Astrocyte (in vitro differentiated cells and primary cell): Measurements from ENCODE around the gene RHBG. TPM values are rescaled to one million over a fixed set of nuclear protein-coding genes. Genes with fewer than 3 reads are reported as not detected.

Experiments
- DNase-seq: peaks from one replicate; pipeline ENCODE4 v3.0.0-alpha.2; 2010; ENCODE audit warnings: low read depth
- FAIRE-seq: peaks from 2 replicates; lab custom pipeline; 2011; peaks lifted over from hg19 to GRCh38; lab: Jason Lieb, UNC
- H2AFZ ChIP-seq: 2 replicates; pipeline ENCODE4 v1.6.0; 2012; ENCODE audit warnings: low read depth, low read length, inconsistent platforms
- H3K27ac ChIP-seq: 2 replicates; pipeline ENCODE4 v1.5.1; 2011; ENCODE audit warnings: low read depth, low read length, inconsistent platforms
- H3K27me3 ChIP-seq: 2 replicates; pipeline ENCODE4 v1.6.0; 2011; ENCODE audit warnings: low read length, inconsistent platforms; ENCODE audit not compliant: insufficient read depth
- H3K36me3 ChIP-seq: 2 replicates; pipeline ENCODE4 v1.5.1; 2011; ENCODE audit warnings: low read length, inconsistent platforms; ENCODE audit not compliant: insufficient read depth
- H3K4me1 ChIP-seq: 2 replicates; pipeline ENCODE4 v1.5.1; 2011; ENCODE audit warnings: low read length, inconsistent platforms; ENCODE audit not compliant: insufficient read depth
- H3K4me2 ChIP-seq: 2 replicates; pipeline ENCODE4 v1.6.0; 2012; ENCODE audit warnings: low read length, inconsistent platforms
- H3K4me3 ChIP-seq: 2 replicates; pipeline ENCODE4 v1.5.1; 2011; ENCODE audit warnings: low read depth, mild to moderate bottlenecking, low read length, inconsistent platforms; ENCODE audit not compliant: insufficient read depth
- H3K79me2 ChIP-seq: 2 replicates; pipeline ENCODE4 v1.6.0; 2012; ENCODE audit warnings: mild to moderate bottlenecking, low read length, inconsistent platforms; ENCODE audit not compliant: insufficient read depth
- H3K9ac ChIP-seq: 2 replicates; pipeline ENCODE4 v1.6.0; 2012; ENCODE audit warnings: mild to moderate bottlenecking, low read length, inconsistent platforms
- H3K9me3 ChIP-seq: 2 replicates; pipeline ENCODE4 v1.5.1; 2012; ENCODE audit warnings: low read depth, mild to moderate bottlenecking, low read length, inconsistent platforms; ENCODE audit not compliant: insufficient read depth
- H4K20me1 ChIP-seq: 2 replicates; pipeline ENCODE4 v1.6.0; 2012; ENCODE audit warnings: low read length, inconsistent platforms; ENCODE audit not compliant: insufficient read depth
- H3K27ac Mint-ChIP-seq: one replicate; pipeline ENCODE4 v1.8.0; 2021; ENCODE audit warnings: mild to moderate bottlenecking, mixed read lengths; ENCODE audit not compliant: unreplicated experiment
- H3K27me3 Mint-ChIP-seq: one replicate; pipeline ENCODE4 v1.8.0; 2021; ENCODE audit warnings: low read depth, mixed read lengths; ENCODE audit not compliant: unreplicated experiment
- H3K36me3 Mint-ChIP-seq: one replicate; pipeline ENCODE4 v1.8.0; 2021; ENCODE audit warnings: low read depth, mixed read lengths; ENCODE audit not compliant: unreplicated experiment
- H3K4me1 Mint-ChIP-seq: one replicate; pipeline ENCODE4 v1.8.0; 2021; ENCODE audit warnings: low read depth, mixed read lengths; ENCODE audit not compliant: unreplicated experiment
- H3K4me3 Mint-ChIP-seq: one replicate; pipeline ENCODE4 v1.8.0; 2021; ENCODE audit warnings: mild to moderate bottlenecking, moderate library complexity, mixed read lengths; ENCODE audit not compliant: unreplicated experiment
- H3K9me3 Mint-ChIP-seq: one replicate; pipeline ENCODE4 v1.8.0; 2021; ENCODE audit warnings: mild to moderate bottlenecking, mixed read lengths; ENCODE audit not compliant: unreplicated experiment
- EZH2 ChIP-seq: IDR thresholded peaks from 2 replicates; pipeline ENCODE4 v1.6.1; 2012; ENCODE audit warnings: mild to moderate bottlenecking, low read length, inconsistent platforms; ENCODE audit not compliant: insufficient read depth
- total RNA-seq: library from RNA; stranded (reverse); gene quantifications from 2 replicates; pipeline ENCODE4 v1.2.1, GENCODE V29; 2021
- TF ChIP-seq, protein P1 (sequence below): IDR thresholded peaks from 2 replicates; pipeline ENCODE4 v1.5.1; 2011; ENCODE audit warnings: low read depth, mild to moderate bottlenecking, inconsistent platforms, low read length, moderate library complexity; ENCODE audit not compliant: insufficient read depth

RHBG gene
- total RNA-seq, 1 donor from 2014 or later: not detected

DNA sequence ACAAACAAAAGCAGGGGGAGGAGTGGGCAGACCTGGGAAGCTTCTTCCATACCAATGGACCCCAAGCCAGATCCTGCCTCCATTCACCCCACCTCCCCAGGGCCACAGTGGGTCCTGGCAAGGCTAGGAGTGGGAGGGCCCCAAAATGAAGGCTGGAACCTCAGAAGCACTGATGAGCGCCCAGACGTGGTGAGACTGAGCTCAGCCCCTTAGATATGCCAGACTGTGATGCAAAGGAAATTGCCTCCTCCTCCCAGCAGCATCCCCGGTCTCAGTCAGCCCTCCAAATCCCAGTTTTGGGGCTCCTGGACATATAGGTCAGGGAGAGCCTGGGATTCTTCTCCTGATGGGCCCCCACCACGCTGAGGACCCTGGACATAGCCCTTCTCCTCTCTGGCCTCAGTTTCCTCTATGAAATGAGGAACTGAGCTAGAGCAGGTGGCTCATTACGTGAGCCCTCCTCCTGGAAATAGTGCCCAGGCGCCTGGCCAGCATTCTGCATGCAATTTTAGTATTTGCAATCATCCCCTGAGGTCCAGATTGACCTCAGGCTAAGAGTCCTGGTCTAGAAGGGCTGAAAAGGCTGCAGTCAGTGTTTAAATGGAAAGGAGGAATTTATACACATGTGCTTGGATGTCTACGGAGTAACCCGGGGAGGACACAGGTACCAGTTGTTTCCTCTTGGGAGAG is 33.5 kb downstream of the RHBG start:
- Histone ChIP-seq H3K36me3 (no peaks in the 10 kb centered on the region), H3K4me1 (no peaks in the 10 kb centered on the region), H3K27me3 (peaks cover 37% of the 10 kb centered on the region), H3K4me2 (no peak overlapping the region), H2AFZ (no peak overlapping the region), H3K9me3 (no peaks in the 10 kb centered on the region), H3K4me3 (no peak overlapping the region), H3K79me2 (no peaks in the 10 kb centered on the region), H3K27ac (no peak overlapping the region), H3K9ac (no peak overlapping the region), H4K20me1 (no peaks in the 10 kb centered on the region)
- no peak for TF ChIP-seq EZH2
- TF ChIP-seq, protein P1, sequence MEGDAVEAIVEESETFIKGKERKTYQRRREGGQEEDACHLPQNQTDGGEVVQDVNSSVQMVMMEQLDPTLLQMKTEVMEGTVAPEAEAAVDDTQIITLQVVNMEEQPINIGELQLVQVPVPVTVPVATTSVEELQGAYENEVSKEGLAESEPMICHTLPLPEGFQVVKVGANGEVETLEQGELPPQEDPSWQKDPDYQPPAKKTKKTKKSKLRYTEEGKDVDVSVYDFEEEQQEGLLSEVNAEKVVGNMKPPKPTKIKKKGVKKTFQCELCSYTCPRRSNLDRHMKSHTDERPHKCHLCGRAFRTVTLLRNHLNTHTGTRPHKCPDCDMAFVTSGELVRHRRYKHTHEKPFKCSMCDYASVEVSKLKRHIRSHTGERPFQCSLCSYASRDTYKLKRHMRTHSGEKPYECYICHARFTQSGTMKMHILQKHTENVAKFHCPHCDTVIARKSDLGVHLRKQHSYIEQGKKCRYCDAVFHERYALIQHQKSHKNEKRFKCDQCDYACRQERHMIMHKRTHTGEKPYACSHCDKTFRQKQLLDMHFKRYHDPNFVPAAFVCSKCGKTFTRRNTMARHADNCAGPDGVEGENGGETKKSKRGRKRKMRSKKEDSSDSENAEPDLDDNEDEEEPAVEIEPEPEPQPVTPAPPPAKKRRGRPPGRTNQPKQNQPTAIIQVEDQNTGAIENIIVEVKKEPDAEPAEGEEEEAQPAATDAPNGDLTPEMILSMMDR: no peak
- no peaks in the 10 kb centered on the region for H3K9me3 Mint-ChIP-seq
- FAIRE-seq (no peak), DNase-seq (no peak)
- peaks cover 64% of the 10 kb centered on the region for H3K27me3 Mint-ChIP-seq
- peaks cover 3% of the 10 kb centered on the region for H3K36me3 Mint-ChIP-seq
- H3K27ac Mint-ChIP-seq: no peak overlapping the region
- H3K4me1 Mint-ChIP-seq: no peaks in the 10 kb centered on the region
- H3K4me3 Mint-ChIP-seq: no peak overlapping the region

DNA sequence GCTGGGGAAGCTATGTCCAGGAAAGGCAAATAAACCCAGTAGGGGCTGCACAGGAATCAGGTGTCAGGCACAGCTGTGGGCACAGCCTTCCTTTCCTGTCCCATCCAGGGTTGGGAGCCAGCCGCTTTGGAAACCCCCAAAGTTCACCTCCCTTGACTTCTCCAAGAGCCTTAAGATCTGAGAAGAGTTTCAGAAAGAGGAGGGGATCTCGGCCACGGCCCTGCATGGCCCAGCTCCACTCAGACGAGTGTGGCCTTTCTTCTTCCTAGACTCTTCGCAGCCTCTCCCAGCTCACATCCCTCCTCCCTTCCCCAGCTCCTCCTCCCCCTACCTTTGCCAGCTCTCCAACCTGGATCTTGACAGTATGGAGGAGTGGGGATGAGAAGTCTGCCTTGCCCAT is 36.7 kb downstream of the RHBG start:
- H4K20me1 ChIP-seq: no peaks in the 10 kb centered on the region
- H3K27me3 ChIP-seq: peaks cover 45% of the 10 kb centered on the region
- H3K9ac ChIP-seq: no peak overlapping the region
- FAIRE-seq (no peak), DNase-seq (no peak)
- H3K79me2 ChIP-seq: no peaks in the 10 kb centered on the region
- H3K27ac ChIP-seq: no peak overlapping the region
- H3K4me2 ChIP-seq: no peak overlapping the region
- no peaks in the 10 kb centered on the region for H3K9me3 ChIP-seq
- Mint-ChIP-seq H3K27ac (no peak overlapping the region), H3K9me3 (no peaks in the 10 kb centered on the region), H3K4me1 (no peaks in the 10 kb centered on the region), H3K36me3 (peaks cover 3% of the 10 kb centered on the region), H3K4me3 (no peak overlapping the region), H3K27me3 (peaks cover 78% of the 10 kb centered on the region)
- H2AFZ ChIP-seq: no peak overlapping the region
- no peaks in the 10 kb centered on the region for H3K4me1 ChIP-seq
- H3K36me3 ChIP-seq: no peaks in the 10 kb centered on the region
- H3K4me3 ChIP-seq: no peak overlapping the region
- TF ChIP-seq EZH2: no peak
- TF ChIP-seq, protein P1: no peak

DNA sequence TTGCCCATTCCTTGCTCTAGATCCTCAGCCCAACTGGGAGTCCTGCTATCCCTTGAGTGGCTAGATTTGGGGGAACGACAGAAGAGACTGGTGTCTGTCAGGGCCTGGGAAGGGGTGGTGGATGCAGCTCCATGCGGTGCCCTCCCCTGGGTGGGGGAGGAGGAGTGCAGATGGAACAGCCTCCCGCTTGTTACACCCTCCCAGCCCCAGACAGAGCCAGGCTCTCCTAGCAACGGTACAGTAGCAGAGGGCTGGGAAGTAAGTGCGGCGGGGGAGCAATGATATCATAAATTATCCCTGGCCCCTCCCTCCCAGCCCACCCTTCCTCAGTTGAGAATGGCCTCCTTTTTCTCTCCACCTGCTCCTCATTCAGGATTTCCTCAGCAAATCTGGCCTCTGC is 37.2 kb downstream of the RHBG start:
- Mint-ChIP-seq H3K36me3 (peaks cover 4% of the 10 kb centered on the region), H3K4me3 (no peak overlapping the region), H3K9me3 (no peaks in the 10 kb centered on the region), H3K4me1 (no peaks in the 10 kb centered on the region), H3K27ac (no peak overlapping the region), H3K27me3 (peaks cover 81% of the 10 kb centered on the region)
- no peak for FAIRE-seq
- Histone ChIP-seq H3K9me3 (no peaks in the 10 kb centered on the region), H3K27ac (no peak overlapping the region), H4K20me1 (no peaks in the 10 kb centered on the region), H3K79me2 (no peaks in the 10 kb centered on the region), H3K4me2 (no peak overlapping the region), H3K4me1 (no peaks in the 10 kb centered on the region), H3K9ac (no peak overlapping the region), H3K36me3 (no peaks in the 10 kb centered on the region), H3K4me3 (no peak overlapping the region), H2AFZ (no peak overlapping the region), H3K27me3 (peaks cover 49% of the 10 kb centered on the region)
- TF ChIP-seq, protein P1: no peak
- no peak for TF ChIP-seq EZH2
- no peak for DNase-seq
